Measurements from ENCODE around the gene SMYD5. TPM values are rescaled to one million over a fixed set of nuclear protein-coding genes. Genes with fewer than 3 reads are reported as not detected.

SMYD5 gene
- polyA plus RNA-seq, 1 of the 3 experiments (the other 2 are of a cell fraction) = 21.4 TPM

- H3K79me2 ChIP-seq (ENCODE audit: insufficient read depth) = no peaks in the 10 kb centered on the region
- DNase-seq = no peak
- WGBS (ENCODE audit: low lambda C conversion rate) = 72% methylated on average over 6 of the region's 6 CpGs
- H3K4me3 ChIP-seq (ENCODE audit: low read depth in 2 of 2, low read length in 1 of 2) = no peak overlapping the region
- no peak overlapping the region for H3K4me2 ChIP-seq
- 0 out of 2 replicates have a peak, but pooled peaks cover 1% of the 10 kb centered on the region for H3K27me3 ChIP-seq (ENCODE audit: insufficient read depth)
- POLR2A ChIA-PET = no interaction called here
- no peak overlapping the region for H3K9ac ChIP-seq
- H3K4me1 ChIP-seq (ENCODE audit: control insufficient read depth in 1 of 2, insufficient read depth in 2 of 2, low read depth in 1 of 2, low read length in 1 of 2) = peaks cover 0 to 33% of the 10 kb centered on the region in 2 experiments; a peak in 1 of 4 replicates
- TF ChIP-seq EP300 (IDR thresholded peaks at IDR 0.05; ENCODE audit: borderline replicate concordance in 1 of 2, low read depth in 1 of 2, low read length in 1 of 2) (no peak), EZH2phosphoT487 (IDR thresholded peaks at IDR 0.05; ENCODE audit: borderline replicate concordance, low read depth) (no peak), IRF3 (IDR thresholded peaks at IDR 0.05; ENCODE audit: low read depth, low read length) (no peak), MEF2A (IDR thresholded peaks at IDR 0.05; ENCODE audit: borderline replicate concordance, low read depth) (no peak), TCF12 (IDR thresholded peaks at IDR 0.05) (no peak), RCOR1 (IDR thresholded peaks at IDR 0.05; ENCODE audit: low read length) (no peak), FOSL2 (IDR thresholded peaks at IDR 0.05; ENCODE audit: borderline replicate concordance, low read depth) (no peak), CTCF (IDR thresholded peaks at IDR 0.05) (no peak), PBX3 (IDR thresholded peaks at IDR 0.05) (no peak), MAX (IDR thresholded peaks at IDR 0.05; ENCODE audit: low read depth) (no peak), SIN3A (IDR thresholded peaks at IDR 0.05; ENCODE audit: borderline replicate concordance, low read depth, low read length) (no peak), USF2 (IDR thresholded peaks at IDR 0.05; ENCODE audit: borderline replicate concordance, low read depth, low read length) (no peak), RFX5 (IDR thresholded peaks at IDR 0.05; ENCODE audit: low read length) (no peak), JUND (IDR thresholded peaks at IDR 0.05) (no peak), FOXM1 (IDR thresholded peaks at IDR 0.05; ENCODE audit: low read depth) (no peak)
- no peaks in the 10 kb centered on the region for H3F3A ChIP-seq (replicated peaks; ENCODE audit: insufficient read depth)
- no peak overlapping the region for H3K27ac ChIP-seq (ENCODE audit: low read depth in 2 of 2, low read length in 1 of 2)
- H4K20me1 ChIP-seq (ENCODE audit: insufficient read depth) = no peaks in the 10 kb centered on the region
- no peaks in the 10 kb centered on the region for H3K36me3 ChIP-seq (replicated peaks in 1 of 2; ENCODE audit: control insufficient read depth in 1 of 2, insufficient read depth in 2 of 2, low read length in 1 of 2)
- no peaks in the 10 kb centered on the region for H3K9me3 ChIP-seq
- CTCF ChIA-PET = interaction anchor here (1.3 to 9.3 kb wide), 4 partner anchors 11 to 279 kb away, joined by 4 to 173 read pairs (median 52); no protein-coding TSS in a partner anchor
- no peaks in the 10 kb centered on the region for H3K9me2 ChIP-seq
- no peak overlapping the region for H2AFZ ChIP-seq (ENCODE audit: low read depth)
Observed at GRCh38 chr2:73172963-73173362, 41.1 kb upstream of the SMYD5 start.

Measured in SK-N-SH (cell line).